HG03575 (cell line): ENCODE data around the gene DIP2A.
"Not testable (repeated sequence)": the region's sequence is repeated elsewhere in the genome, so short reads cannot be mapped to it uniquely, and the experiment has no call there.

ENCODE experiments used
- ATAC-seq: cut with Tn5 transposase; IDR thresholded peaks from one replicate; pipeline ENCODE4 v1.9.1; 2021; ENCODE audit not compliant: unreplicated experiment, insufficient number of reproducible peaks, low FRiP score; ENCODE audit errors: extremely low read depth

The DIP2A gene

DNA sequence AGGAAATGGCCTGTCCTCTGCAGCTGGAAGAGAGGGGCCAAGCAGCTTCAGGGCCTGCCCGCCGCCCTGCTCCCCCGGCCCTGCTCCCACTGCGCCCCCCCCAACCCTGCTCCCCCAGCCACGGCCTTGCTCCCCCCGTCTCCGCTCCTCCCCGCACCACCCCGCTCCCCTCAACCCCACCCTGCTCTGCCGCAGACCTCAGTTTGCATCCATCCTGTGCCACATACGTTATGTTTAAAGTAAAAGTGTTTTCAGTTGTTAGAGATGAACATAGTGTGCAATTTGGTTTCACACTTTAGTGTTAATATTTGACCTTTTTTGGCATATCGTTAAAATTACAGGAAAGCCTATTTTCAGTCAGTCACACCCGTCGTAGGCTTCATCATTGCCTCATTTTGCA is 34.1 kb upstream of the DIP2A start:
- no peak for ATAC-seq

GRCh38 chr21:46425041-46425440 is 33.6 kb upstream of the DIP2A start:
- ATAC-seq: no peak

DNA sequence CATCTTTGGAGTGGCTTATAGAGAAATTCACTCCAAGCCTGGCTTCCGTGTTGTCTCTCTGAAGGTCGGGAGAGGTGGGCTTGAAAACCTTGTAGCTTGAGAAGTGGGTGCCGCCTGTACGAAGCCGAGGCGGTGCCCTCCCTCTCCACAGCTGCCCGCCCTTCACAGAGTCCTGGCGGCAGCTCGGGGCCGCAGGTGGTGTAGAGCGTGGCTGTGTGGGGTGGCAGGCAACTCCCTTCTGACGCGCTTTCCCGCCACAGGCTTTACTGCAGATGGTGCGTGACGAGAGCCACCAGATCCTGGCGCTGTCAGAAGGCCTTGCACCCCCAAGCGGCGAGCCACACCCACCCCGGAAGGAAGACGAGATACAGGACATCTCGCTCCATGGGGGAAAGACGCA is 33.1 kb upstream of the DIP2A start:
- ATAC-seq: no peak

GRCh38 chr21:46426313-46427046 is 32.2 kb upstream of the DIP2A start:
- ATAC-seq: no peak

DNA sequence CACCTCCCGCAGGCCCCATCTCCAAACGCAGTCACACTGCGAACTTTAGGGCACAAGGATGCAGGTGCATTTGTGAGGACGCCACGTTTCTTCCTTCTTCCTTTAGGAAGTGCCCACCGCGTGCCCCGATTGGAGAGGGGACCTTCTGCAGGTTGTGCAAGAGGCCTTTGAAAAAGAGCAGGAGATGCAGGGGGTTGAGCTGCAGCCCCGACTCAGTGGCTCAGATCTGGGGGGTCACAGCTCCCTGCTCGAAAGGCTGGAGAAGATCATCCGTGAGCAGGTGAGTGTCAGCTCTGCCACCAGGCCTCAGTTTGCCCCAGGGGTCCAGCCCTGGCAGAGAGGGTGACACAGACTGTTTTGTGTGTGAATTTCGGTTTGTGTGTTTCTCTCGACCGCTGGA is 31.2 kb upstream of the DIP2A start:
- ATAC-seq: no peak

- ATAC-seq: no peak
These were observed 30.4 kb upstream of the DIP2A start for GRCh38 chr21:46428286-46428685.

GRCh38 chr21:46428987-46429710 is 29.5 kb upstream of the DIP2A start:
- no peak for ATAC-seq

DNA sequence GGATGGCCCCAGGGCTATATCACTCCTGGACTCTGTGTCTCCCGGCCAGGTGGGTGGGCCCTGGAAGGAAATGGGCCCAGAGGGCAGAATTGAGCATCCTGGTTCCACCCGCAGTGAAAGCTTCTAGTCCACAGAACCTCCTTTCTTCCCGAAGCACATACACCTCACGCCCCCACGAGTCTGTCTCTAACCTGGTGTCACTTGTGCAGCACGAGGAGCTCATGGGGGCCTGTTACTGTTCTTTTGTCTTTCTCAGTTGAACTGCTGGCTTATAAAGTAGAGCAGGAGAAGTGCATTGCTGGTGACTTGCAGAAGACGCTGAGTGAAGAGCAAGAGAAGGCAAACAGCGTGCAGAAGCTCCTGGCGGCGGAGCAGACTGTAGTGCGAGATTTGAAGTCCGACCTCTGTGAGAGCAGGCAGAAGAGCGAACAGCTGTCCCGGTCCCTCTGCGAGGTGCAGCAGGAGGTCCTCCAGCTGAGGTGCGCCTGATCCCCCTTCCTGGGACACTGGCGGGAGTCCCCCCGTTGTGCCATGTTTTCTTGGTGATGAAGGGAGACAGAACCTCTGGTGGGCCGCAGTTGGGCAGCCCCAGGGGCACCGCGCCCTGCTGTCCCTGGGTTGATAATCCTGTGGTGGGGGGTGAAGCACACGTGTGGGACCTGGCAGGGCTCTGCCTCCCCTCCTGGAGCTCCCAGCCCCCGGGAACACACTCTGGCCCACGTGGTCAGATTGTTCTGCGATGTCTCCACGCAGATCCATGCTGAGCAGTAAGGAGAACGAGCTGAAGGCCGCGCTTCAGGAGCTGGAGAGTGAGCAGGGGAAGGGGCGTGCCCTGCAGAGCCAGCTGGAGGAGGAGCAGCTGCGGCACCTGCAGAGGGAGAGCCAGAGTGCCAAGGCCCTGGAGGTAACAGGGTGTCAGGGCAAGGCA is 28.7 kb upstream of the DIP2A start:
- ATAC-seq: no peak

- ATAC-seq: no peak
These were observed 27.2 kb upstream of the DIP2A start for GRCh38 chr21:46431448-46431847.

- ATAC-seq: no peak
These were observed 26.7 kb upstream of the DIP2A start for GRCh38 chr21:46431884-46432488.

- not testable (repeated sequence) for ATAC-seq
These were observed 25.6 kb upstream of the DIP2A start for GRCh38 chr21:46433116-46433515.

GRCh38 chr21:46434322-46434958 is 24.3 kb upstream of the DIP2A start:
- ATAC-seq: no peak

GRCh38 chr21:46435786-46436227 is 22.9 kb upstream of the DIP2A start:
- no peak for ATAC-seq

DNA sequence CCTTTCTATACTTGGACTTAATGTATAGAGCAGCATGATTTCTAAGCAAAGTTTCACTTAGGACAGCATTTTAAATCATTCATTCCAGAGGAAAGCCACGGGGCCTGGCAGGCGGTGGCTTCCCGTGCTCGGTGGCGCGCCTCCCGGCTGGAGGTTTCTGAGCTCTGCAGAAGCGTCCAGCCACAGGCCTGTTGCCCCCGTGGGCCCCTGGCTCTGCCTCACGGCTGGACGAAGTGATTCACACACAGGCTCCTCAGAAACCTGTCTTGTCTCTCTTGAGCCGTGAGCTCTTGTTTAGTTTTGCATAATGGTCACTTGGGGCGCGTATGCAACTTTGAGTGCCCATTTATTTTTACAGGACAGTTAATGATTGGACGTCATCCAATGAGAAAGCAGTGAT is 22.1 kb upstream of the DIP2A start:
- ATAC-seq: no peak

- no peak for ATAC-seq
These were observed 21.6 kb upstream of the DIP2A start for GRCh38 chr21:46437096-46437498.

DNA sequence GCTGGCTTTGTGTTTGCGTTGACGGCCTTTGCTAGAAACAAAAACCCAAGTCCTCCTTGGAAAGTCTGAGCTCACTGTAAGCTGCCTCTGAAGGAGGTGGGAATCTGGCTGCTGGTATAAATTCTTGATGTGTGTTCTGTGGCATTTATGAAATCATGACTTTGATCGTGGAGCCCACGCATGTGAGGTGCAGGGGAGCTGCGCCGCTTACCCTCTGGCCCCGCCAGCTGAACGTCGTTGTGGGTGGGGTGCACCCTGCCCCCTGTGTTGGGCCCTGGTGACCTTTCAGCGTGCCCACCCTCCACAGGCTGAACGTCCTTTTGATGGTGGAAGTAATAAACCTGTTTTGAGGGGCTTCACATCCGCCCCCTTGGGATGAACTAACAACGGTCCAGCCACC is 21.2 kb upstream of the DIP2A start:
- no peak for ATAC-seq

GRCh38 chr21:46438241-46438640 is 20.4 kb upstream of the DIP2A start:
- no peak for ATAC-seq

DNA sequence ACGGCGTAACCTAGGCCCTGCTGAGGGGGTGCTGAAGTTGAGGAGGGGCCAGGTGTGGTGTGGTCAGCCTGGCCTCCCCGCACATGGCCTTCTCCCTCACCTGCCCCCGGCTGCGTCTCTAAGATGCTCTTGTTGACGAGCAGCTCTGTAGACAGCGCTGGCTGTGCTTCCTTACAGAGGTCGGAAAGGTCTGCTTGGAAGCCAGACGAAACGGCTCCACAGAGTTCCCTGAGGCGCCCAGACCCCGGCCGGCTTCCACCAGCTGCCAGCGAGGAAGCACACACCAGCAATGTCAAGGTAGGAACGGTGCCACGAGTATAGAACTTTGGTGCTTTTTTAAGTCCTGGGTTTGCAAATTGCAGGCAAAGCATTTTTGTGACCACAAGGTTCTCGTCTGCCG is 18.8 kb upstream of the DIP2A start:
- ATAC-seq: no peak

- no peak for ATAC-seq
These were observed 17.4 kb upstream of the DIP2A start for GRCh38 chr21:46441331-46441730.
